Body of pancreas (tissue), 4 donors: Measurements from ENCODE around the gene ASB5. TPM values are rescaled to one million over a fixed set of nuclear protein-coding genes. Genes with fewer than 3 reads are reported as not detected.

Source experiments
- ATAC-seq: fragments of 150-250 bp; one replicate; pipeline ENCODE4 v1.9.1; 2016
- DNase-seq, 4 donors: peaks; one replicate each; pipeline ENCODE4 v3.0.0-alpha.2; 2019
- H3K27ac ChIP-seq, 4 donors: fragments of 200-600 bp; sonication (generic); 1 replicate in 3 of 4; 2 replicates in 1 of 4; pipeline versions ENCODE4 v1.5.1 to v1.6.1; 2016 to 2019; ENCODE audit warnings: mild to moderate bottlenecking in 1 of 4, mixed read lengths in 1 of 4, moderate library complexity in 1 of 4
- H3K27me3 ChIP-seq, 2 donors: fragments of 200-600 bp; sonication (generic); one replicate each; pipeline ENCODE4 v1.6.0; 2016; ENCODE audit warnings: mild to moderate bottlenecking in 1 of 2
- H3K36me3 ChIP-seq, 2 donors: fragments of 200-600 bp; sonication (generic); replicated peaks in 1 of 2; 2 replicates each; pipeline ENCODE4 v1.5.1; 2016; ENCODE audit warnings: low read depth in 2 of 2; ENCODE audit not compliant: insufficient read depth in 1 of 2
- H3K4me1 ChIP-seq: fragments of 200-600 bp; sonication (generic); one replicate; pipeline ENCODE4 v1.6.0; 2016
- H3K4me3 ChIP-seq, 2 donors: fragments of 200-600 bp; sonication (generic); 1 replicate in 1 of 2; 2 replicates in 1 of 2; pipeline ENCODE4 v1.5.1; 2016 to 2019
- H3K9me3 ChIP-seq, 3 donors: fragments of 200-600 bp; sonication (generic); 1 replicate in 2 of 3; 2 replicates in 1 of 3; pipeline ENCODE4 v1.5.1; 2016
- POLR2A ChIP-seq, 3 donors: fragments of 450-650 bp; IDR thresholded peaks; one replicate each; pipeline ENCODE4 v1.6.1; 2016; ENCODE audit warnings: antibody characterized with exemption in 3 of 3, mild to moderate bottlenecking in 2 of 3
- WGBS, 2 donors: methylation state at CpG; one replicate each; pipeline ENCODE4 v1.1.5; 2017; 5-methylcytosine and 5-hydroxymethylcytosine counted together
- intact Hi-C: fragments of 100-400 bp; cut with DNase I; formaldehyde crosslinking; loops from one replicate; pipeline ENCODE4 v1.15.1; 2023
- total RNA-seq, 2 donors: library from RNA; depleted of rRNA; stranded (reverse); fragments of >200 nt; gene quantifications; one replicate each; pipeline ENCODE4 v1.1.0, GENCODE V29; 2016
- TF ChIP-seq, protein P1 (sequence below), 7 experiments: fragments of 450-650 bp in 4 of 7; fragments of 200-600 bp in 3 of 7; sonication (generic) in 3 of 7; IDR thresholded peaks; one replicate each; pipeline ENCODE4 v1.5.1; 2016 to 2019; ENCODE audit warnings: antibody characterized with exemption in 7 of 7

The ASB5 gene
- total RNA-seq, 2 donors from 2014 or later: not detected

GRCh38 chr4:176186067-176186466 lies 83.0 kb downstream of the ASB5 start:
- Histone ChIP-seq H3K27ac (no peak overlapping the region), H3K4me3 (no peak overlapping the region), H3K27me3 (no peaks in the 10 kb centered on the region), H3K4me1 (no peaks in the 10 kb centered on the region), H3K9me3 (no peaks in the 10 kb centered on the region), H3K36me3 (no peaks in the 10 kb centered on the region)
- WGBS, 2 donors: 47 to 58% methylated on average over 2 of the region's 2 CpGs
- TF ChIP-seq, protein P1, sequence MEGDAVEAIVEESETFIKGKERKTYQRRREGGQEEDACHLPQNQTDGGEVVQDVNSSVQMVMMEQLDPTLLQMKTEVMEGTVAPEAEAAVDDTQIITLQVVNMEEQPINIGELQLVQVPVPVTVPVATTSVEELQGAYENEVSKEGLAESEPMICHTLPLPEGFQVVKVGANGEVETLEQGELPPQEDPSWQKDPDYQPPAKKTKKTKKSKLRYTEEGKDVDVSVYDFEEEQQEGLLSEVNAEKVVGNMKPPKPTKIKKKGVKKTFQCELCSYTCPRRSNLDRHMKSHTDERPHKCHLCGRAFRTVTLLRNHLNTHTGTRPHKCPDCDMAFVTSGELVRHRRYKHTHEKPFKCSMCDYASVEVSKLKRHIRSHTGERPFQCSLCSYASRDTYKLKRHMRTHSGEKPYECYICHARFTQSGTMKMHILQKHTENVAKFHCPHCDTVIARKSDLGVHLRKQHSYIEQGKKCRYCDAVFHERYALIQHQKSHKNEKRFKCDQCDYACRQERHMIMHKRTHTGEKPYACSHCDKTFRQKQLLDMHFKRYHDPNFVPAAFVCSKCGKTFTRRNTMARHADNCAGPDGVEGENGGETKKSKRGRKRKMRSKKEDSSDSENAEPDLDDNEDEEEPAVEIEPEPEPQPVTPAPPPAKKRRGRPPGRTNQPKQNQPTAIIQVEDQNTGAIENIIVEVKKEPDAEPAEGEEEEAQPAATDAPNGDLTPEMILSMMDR (IDR thresholded peaks at IDR 0.05): no peak
- no peak for TF ChIP-seq POLR2A (IDR thresholded peaks at IDR 0.05)
- no peak for ATAC-seq
- DNase-seq: no peak
- intact Hi-C loops: no loop called here

GRCh38 chr4:176185051-176185450 lies 84.0 kb downstream of the ASB5 start:
- H3K27ac ChIP-seq: no peak overlapping the region
- 35 to 43% methylated on average over 1 of the region's 1 CpG for WGBS, 2 donors
- no peak for ATAC-seq
- no peaks in the 10 kb centered on the region for H3K4me1 ChIP-seq
- intact Hi-C loops: no loop called here
- H3K36me3 ChIP-seq: no peaks in the 10 kb centered on the region
- H3K9me3 ChIP-seq: no peaks in the 10 kb centered on the region
- H3K27me3 ChIP-seq: no peaks in the 10 kb centered on the region
- DNase-seq: no peak
- no peak overlapping the region for H3K4me3 ChIP-seq
- TF ChIP-seq, protein P1 (IDR thresholded peaks at IDR 0.05): no peak
- TF ChIP-seq POLR2A (IDR thresholded peaks at IDR 0.05): no peak

Other genes with a start within 250 kb of the ASB5 start
- gene WDR17, start 203.4 kb downstream of the ASB5 start, total RNA-seq: 1 to 10 TPM; 3.9 to 6.3 TPM
- not detected for gene SPATA4, start 73.6 kb downstream of the ASB5 start, total RNA-seq
- gene SPCS3, start 50.7 kb upstream of the ASB5 start, total RNA-seq: 10 to 100 TPM; 79.1 to 87.2 TPM